Stimulated activated CD8-positive, alpha-beta memory T cell treated with anti-CD3 and anti-CD28 coated beads, Interleukin-4, amount 100 ng/mL, for 48 hours (primary cell): ENCODE results near the gene SLITRK3.
"Not testable (repeated sequence)": the region's sequence is repeated elsewhere in the genome, so short reads cannot be mapped to it uniquely, and the experiment has no call there.

Source experiments
- DNase-seq: peaks from one replicate; pipeline ENCODE4 v3.0.0-alpha.2; 2020

Gene SLITRK3

DNA sequence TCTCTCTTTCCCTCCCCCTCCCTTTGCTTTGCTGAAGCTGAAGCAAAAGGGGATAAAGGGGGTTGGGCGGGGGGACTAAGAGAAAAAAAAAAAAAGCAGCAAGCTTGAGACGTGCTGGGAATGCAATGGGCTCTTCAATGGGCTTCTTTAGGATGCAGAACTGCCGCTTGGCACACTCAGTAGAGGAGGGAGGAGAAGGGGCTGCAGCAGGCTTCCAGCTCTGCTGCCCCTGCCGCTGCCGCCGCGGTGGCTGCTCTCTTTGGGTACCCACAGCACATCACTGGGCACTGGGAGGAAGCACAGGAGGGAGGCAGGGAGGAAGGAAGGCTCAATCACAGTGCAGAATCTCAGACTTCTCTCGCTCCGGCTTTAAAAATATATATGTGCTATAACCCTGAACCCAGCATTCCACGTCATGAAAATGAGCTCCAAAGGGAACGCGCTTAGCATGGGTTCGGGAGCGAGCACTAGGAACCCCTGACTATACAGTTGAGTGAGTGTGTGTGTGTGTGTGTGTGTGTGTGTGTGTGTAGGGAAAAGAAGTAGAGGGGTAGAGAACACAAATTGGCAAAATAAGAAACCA is 3.5 kb downstream of the SLITRK3 start:
- no peak for DNase-seq

DNA sequence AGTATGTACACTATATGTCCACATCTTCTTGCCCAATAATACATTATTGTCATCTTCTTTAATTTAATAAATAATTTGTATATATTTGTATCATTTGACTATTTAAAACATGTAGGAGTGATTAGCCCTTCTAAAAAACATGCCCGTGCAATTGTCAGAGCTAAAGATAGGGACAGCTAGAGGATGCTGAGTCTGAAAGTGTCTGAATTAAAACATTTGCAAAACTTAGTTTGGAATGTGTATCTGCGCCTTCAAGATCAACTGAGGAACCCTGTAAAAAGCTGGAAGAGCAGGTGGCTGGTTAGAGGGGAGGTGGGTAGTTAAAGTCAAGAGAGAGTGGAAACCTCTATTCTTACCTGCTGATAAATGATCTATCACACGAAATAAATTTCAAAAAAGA is 4.7 kb downstream of the SLITRK3 start:
- DNase-seq = no peak

DNA sequence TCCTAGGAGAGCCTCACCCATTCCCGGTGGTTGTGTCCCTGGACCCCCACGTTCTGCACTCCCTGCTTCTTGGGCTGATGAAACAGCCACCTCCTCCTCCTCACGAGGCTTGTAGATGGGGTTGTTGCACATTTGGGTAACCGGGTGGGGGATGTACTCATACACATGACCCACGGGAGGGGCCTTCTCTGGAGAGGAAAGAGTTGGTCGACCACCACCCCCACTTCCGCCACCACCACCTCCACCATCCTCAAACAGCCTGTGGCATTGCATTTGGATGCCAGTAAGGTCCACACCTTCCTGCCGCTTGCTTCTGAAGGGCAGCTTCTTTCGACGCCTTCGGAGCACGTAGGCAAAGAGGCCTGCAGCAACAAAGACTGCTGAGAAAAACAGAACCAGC is 7.7 kb downstream of the SLITRK3 start:
- no peak for DNase-seq

DNA sequence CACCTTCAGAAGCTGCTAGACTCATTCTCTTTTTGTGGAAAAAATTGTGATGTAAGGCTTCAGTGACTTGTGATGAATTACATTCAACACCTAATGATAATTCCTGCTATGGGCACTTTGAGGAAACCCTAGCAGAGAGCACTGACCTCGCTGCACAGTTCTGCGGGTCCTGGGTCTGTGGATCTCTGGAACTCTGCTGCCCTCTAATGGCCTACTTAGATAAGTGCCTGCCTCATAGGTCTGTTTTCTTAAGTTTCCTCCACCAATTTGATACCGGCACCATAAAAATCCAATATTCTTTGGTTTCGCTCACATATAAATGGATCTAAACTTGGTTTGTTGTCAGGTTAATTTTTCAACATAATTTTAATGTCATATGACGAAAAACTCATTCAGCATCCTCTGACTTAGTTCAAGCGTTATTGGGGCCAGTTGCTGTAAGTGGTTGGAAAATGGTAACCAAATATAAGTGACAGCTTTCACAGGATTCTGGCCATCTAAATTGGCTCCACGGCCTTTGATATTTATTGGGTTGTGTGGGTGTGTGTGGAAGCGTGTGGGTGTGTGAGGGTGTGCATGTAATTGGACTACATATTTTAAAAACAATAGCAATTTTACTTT is 10.4 kb downstream of the SLITRK3 start:
- peak; percentile 44 for DNase-seq

DNA sequence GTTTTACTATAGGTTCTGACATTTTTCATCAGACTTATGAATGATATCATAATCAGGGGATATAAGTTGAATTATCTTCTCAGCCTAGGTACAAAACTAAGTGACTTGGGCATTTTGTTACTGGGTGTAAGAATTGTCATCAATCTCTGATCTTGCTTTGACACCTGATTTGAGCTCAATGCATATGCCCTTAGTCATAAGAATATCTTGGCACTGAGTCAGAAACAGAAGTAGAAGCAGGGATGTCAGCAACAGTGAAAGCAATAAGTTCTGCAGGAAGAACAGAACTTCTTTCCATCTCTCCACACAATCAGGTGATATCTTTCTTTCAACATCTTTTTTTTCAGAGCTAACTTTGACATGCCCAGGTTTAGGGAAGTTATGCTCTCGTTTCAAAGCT is 14.6 kb downstream of the SLITRK3 start:
- no peak for DNase-seq

DNA sequence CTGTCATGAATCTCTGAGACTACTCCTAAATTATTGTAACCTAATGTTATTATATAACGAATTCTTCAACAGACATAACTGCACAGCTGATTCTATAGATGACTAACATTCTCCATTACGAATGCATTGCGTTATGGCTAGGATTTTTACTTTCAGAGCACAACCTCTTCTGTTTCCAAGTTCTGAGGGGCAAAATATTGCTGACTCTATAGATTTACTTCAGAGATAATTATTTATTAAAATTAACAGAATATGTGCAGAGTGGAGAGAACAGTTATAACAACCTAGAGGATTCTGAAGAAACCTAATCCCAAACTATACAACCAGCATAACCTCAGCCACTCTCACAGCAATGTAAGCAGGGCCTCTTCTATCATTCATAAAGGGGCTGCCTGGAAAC is 25.9 kb downstream of the SLITRK3 start:
- no peak for DNase-seq

DNA sequence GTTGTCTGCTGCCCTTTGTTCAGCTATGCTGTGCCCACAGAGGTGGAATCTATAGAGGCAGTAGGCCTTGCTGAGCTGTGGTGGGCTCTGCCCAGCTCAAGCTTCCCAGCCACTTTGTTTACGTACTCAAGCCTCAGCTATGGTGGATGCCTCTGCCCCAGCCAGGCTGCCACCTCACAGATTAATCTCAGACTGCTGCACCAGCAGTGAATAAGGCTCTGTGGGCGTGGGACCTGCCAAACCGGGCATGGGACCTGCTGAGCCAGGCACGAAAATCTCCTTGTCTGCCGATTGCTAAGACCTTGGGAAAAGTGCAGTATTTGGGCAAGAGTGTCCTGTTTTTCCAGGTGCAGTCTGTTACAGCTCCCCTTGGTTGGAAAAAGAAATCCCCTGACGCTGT is 26.8 kb downstream of the SLITRK3 start:
- no peak for DNase-seq

DNA sequence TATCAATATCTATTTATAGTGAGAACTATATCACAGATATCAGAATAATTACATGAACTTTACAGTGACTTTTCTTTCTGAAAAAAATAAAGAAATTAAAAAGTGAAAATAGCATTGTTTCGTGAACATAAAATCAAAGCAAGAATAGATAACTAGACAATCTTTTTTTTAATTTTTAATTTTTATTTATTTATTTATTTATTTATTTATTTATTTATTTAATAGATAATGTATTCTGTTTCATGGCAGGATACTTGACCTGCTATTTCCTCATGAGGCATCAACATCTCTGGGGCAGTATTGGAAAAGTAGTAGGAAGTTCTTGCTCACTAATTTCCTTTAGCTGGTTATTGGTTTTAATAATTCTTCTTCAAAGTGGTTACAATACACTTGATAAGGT is 33.3 kb downstream of the SLITRK3 start:
- DNase-seq = no peak

DNA sequence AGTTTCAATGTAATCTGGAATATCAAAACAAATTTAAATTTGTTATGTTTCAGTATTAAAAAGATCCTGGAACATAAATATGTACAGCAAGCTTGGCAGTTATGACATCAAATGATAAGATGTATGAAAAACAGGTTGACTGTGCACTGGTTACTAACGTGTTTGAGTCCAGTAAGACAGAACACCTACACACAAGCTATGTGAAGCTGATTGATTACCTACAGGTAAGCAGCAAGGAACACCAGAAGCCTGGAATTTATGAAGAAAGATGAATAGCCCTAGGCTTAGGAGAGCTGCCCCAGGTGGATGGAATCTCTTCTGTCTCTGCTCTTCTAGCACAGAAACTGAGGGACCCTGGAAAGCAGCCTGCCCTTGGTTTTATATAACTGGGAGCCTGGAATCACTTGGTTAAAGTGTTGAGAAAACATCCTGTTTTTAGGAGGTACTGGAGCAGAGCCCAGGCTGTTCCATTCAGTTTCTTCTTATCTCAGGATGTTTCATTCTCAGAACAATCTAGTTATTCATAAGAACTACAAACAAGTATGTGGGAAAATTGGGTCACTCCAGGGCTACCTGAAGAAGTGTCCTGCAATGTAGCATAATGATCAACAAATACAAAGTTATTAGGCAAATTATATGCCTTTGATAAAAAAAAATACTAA is 36.3 kb downstream of the SLITRK3 start:
- no peak for DNase-seq

DNA sequence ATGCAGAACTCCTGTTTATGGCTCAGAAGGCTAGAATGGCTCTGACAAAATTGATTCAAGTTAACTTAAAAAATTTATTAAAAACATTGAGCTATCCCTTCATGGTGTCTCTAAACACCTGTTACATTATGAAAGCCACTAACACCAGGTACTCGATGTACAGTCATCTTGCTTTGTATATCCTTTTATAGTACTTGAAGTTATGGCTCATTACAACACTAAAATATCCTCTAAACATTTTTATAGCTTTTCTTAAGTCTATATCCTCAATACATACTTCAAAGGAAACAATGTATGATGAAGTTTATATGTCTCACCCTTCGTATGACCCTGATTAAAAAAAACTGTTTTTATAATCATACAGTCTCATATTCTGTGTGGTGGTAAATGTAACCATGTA is 38.2 kb downstream of the SLITRK3 start:
- DNase-seq = no peak

DNA sequence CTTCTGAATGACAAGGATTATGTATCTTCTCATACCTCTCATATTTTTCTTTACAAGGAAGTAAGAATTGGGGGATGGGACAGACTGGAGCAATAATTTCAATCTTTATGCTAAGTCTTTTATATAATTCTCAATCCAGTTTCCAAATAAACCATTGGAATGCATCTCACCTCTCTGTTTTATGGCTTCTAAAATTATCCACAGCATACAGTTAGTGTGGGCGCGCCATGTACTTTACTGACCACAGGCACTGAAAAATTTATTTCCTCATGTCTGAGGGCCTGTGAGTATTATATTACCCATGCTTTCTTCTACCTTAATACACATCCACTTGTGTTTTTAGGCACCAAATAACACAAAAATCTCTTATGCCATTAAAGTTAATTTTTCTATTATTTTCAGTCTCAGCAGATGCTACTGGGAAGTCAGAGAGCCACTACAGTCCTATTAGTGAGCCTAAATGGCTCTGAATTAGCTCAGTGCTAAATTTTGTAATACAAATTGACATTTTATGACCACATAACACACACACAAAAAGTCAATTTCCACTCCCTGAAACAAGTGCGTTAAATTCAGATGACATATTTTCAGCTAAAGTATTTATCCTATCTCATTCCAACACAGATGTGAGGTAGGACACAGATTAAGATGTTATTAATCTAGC is 39.3 kb downstream of the SLITRK3 start:
- no peak for DNase-seq

DNA sequence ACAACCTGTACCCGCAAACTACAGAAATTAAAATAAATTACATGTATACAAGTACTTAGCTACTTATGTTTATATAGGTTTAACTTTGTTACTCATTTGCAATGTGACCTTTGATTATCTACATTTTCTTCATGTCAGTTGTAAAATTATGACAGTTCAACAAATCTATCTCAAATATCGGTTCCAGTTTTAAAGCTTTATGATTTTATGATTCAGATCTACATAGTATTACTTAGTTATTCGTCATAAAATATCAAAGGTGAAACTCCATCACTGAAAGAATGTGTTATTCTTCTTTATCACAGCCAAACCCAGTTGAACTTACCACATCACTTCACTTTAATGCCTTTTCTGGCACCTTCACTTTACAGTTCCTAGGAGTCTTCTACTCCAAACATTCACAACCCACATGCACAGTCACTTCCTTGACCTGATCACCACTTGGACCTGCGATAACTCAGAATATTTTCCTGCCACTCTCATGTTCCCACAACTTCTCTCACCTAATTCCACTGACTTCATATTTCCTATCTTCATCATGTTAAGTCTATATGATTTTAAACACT is 47.2 kb downstream of the SLITRK3 start:
- DNase-seq = no peak

DNA sequence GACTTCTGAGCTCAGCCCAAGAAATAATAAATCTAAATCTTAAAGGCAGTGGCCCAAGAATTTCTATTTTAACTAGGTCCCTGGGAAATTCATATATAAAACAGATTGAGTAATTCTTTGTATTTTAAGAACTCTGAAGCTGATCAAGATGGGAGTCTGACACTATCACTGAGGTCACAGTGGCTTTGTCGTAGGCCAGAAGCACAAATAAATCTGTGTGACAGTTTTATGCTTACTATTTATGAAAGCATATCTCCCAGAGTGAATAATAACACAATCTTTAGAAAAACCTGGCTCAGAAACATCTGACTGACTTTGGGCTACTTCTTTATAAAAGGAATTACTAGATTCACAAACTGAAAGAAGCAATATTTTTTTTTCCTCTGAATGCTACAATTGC is 51.9 kb downstream of the SLITRK3 start:
- no peak for DNase-seq

DNA sequence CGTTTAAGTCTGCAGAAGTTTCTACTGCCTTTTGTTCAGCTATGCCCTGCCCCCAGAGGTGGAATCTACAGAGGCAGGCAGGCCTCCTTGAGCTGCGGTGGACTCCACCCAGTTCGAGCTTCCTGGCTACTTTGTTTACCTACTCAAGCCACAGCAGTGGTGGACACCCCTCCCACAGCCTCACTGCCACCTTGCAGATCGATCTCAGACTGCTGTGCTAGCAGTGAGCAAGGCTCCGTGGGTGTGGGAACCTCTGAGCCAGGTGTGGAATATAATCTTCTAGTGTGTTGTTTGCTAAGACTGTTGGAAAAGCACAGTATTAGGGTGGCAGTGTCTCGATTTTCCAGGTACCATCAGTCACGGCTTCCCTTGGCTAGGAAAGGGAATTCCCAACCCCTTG is 56.3 kb downstream of the SLITRK3 start:
- DNase-seq = not testable (repeated sequence)
